Kidney (tissue), 14 donors: Measurements from ENCODE around the gene MYL7. TPM values are rescaled to one million over a fixed set of nuclear protein-coding genes. Genes with fewer than 3 reads are reported as not detected.

ENCODE experiments used
- DNase-seq, 5 donors: peaks; one replicate each; pipeline ENCODE4 v3.0.0-alpha.2; 2013 to 2020
- FAIRE-seq: peaks from 2 replicates; lab custom pipeline; 2012; peaks lifted over from hg19 to GRCh38; lab: Jason Lieb, UNC
- H3K27ac ChIP-seq, 2 donors: one replicate each; pipeline ENCODE4 v1.7.0; 2013; ENCODE audit warnings: low read depth in 2 of 2, low read length in 2 of 2, inconsistent platforms in 1 of 2
- H3K27me3 ChIP-seq: one replicate; pipeline ENCODE4 v1.7.1; 2013; ENCODE audit warnings: low read length, inconsistent platforms; ENCODE audit not compliant: control insufficient read depth, insufficient read depth
- H3K36me3 ChIP-seq, 3 donors: one replicate each; pipeline versions ENCODE4 v1.7.0 to v1.7.1; 2013; ENCODE audit warnings: low read length in 3 of 3, control low read depth in 1 of 3, inconsistent platforms in 1 of 3; ENCODE audit not compliant: insufficient read depth in 3 of 3, control insufficient read depth in 2 of 3
- H3K4me1 ChIP-seq, 3 donors: one replicate each; pipeline versions ENCODE4 v1.7.0 to v1.7.1; 2013; ENCODE audit warnings: low read length in 3 of 3, inconsistent platforms in 1 of 3, low read depth in 1 of 3; ENCODE audit not compliant: control insufficient read depth in 2 of 3, insufficient read depth in 2 of 3
- H3K4me3 ChIP-seq, 3 donors: one replicate each; pipeline versions ENCODE4 v1.7.0 to v1.8.1; 2013; ENCODE audit warnings: low read length in 3 of 3, control low read depth in 1 of 3, inconsistent platforms in 1 of 3
- H3K9ac ChIP-seq, 3 donors: one replicate each; pipeline versions ENCODE4 v1.7.0 to v1.7.1; 2013; ENCODE audit warnings: low read length in 3 of 3, control low read depth in 1 of 3, inconsistent platforms in 1 of 3
- H3K9me3 ChIP-seq, 3 donors: one replicate each; pipeline versions ENCODE4 v1.7.0 to v1.7.1; 2013; ENCODE audit warnings: low read length in 3 of 3, control low read depth in 1 of 3, inconsistent platforms in 1 of 3; ENCODE audit not compliant: control insufficient read depth in 2 of 3, insufficient read depth in 1 of 3
- CTCF ChIP-seq: IDR thresholded peaks from 3 replicates; pipeline ENCODE4 v1.5.1; 2012; ENCODE audit warnings: mild to moderate bottlenecking, moderate library complexity, borderline replicate concordance; ENCODE audit not compliant: insufficient read depth; ENCODE audit errors: extremely low read depth
- intact Hi-C: fragments of 100-400 bp; cut with DNase I; formaldehyde crosslinking; loops from one replicate; pipeline ENCODE4 v1.11.1; 2022
- polyA plus RNA-seq: library from polyadenylated mRNA; stranded (reverse); fragments of 350-450 nt; fragmentation: Illumina TruSeq; extraction: RNeasy Lipid Tissue Mini Kit (QIAGEN cat#74804); gene quantifications from one replicate; pipeline ENCODE4 v1.2.3, GENCODE V29; 2014; ENCODE audit warnings: low read depth, low replicate concordance; ENCODE audit not compliant: insufficient read depth
- total RNA-seq: library from RNA; stranded (reverse); fragmentation: NEBNext Ultra II Directional; extraction: Animal tissue kit (Norgen Biotek cat#: 25700); gene quantifications from one replicate; pipeline ENCODE4 v1.2.1, GENCODE V29; 2021
- donor health status: control.
- donor health status: control.
- donor health status: control.
- donor health status: control.
- donor health status: control.
- donor health status: DM: yes; HTN: yes; CAD: no.
- donor health status: Normal renal cell carcinoma (clear cell type).

MYL7 gene
- total and polyA plus RNA-seq, 2 donors from 2014 or later: not detected

- DNase-seq (no peak), FAIRE-seq (no peak)
- Histone ChIP-seq H3K9me3 (no peaks in the 10 kb centered on the region), H3K4me3 (peak overlapping the region in 2 of 3 donors; percentile 62 to 63), H3K4me1 (peaks cover 0 to 5% (median 5%) of the 10 kb centered on the region in 3 donors), H3K27me3 (no peaks in the 10 kb centered on the region), H3K36me3 (no peaks in the 10 kb centered on the region), H3K27ac (peak overlapping the region; percentile 55 to 62), H3K9ac (peak overlapping the region in 1 of 3 donors; percentile 44)
- no peak for TF ChIP-seq CTCF
- intact Hi-C loops: no loop called here
Measured at GRCh38 chr7:44105832-44106231, 35.3 kb downstream of the MYL7 start.

- Histone ChIP-seq H3K9me3 (no peaks in the 10 kb centered on the region), H3K9ac (peak overlapping the region; percentile 29 to 46 (median 44)), H3K4me1 (peaks cover 0 to 5% (median 5%) of the 10 kb centered on the region in 3 donors), H3K36me3 (no peaks in the 10 kb centered on the region), H3K27ac (peak overlapping the region; percentile 62 to 80), H3K27me3 (no peaks in the 10 kb centered on the region), H3K4me3 (peak overlapping the region; percentile 49 to 63 (median 62))
- TF ChIP-seq CTCF: no peak
- FAIRE-seq: no peak
- DNase-seq: peak; percentile 52 to 81 (median 56)
- intact Hi-C loops: no loop called here
Measured at GRCh38 chr7:44104860-44105771, 36.0 kb downstream of the MYL7 start.

GRCh38 chr7:44103923-44104859, 36.9 kb downstream of the MYL7 start, which contains the start of gene AEBP1:
Gene AEBP1, plus strand, starts transcription at chr7:44104345. Its CDS starts 321 bp downstream, at chr7:44104666.
- peak; percentile 53 to 86 (median 79) for DNase-seq
- no peak for FAIRE-seq
- Histone ChIP-seq H3K9me3 (no peaks in the 10 kb centered on the region), H3K9ac (peak within 1 kb of the TSS in 2 of 3 donors; percentile 29 to 44), H3K4me1 (peaks cover 0 to 5% (median 5%) of the 10 kb centered on the region in 3 donors), H3K27ac (peak within 1 kb of the TSS; percentile 62 to 80), H3K27me3 (no peaks in the 10 kb centered on the region), H3K4me3 (peak within 1 kb of the TSS; percentile 49 to 63 (median 62)), H3K36me3 (no peaks in the 10 kb centered on the region)
- TF ChIP-seq CTCF: no peak
- intact Hi-C loops: no loop called here
